ENCODE results near the gene TNFRSF18.

TNFRSF18 gene

DNA sequence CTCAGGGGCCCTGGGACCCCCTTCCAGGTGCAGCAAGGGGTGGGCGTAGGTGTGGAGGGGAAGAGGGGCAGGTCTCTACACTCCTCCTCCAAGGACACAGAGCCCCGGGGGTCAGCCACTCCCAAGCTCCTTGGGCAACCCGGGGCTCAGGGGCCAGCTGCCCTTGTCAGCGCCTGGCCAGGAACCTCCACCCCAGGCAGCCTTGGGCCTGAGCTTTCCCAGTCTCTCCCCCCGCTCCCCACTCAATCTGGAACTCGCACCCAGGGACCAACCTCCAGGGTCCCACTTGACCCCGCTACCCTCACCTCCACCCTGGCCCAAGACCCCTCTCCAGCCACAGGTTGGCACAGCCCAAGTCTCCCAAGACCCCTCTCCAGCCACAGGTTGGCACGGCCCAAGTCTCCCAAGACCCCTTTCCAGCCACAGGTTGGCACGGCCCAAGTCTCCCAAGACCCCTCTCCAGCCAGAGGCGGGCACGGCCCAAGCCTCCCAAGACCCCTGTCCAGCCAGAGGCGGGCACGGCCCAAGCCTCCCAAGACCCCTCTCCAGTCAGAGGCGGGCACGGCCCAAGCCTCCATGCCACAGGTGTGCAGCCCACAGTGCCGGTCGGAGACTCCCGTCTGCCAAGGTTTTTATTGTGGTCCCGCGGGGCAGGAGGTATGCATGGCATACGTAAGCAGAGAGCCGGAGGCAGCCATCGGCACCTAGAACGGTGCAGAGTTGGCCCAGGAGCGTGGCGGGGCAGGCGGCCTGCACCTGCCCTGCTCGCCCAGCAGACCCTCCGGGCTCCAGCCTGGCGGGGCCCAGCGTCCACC, 4.5 kb upstream of the TNFRSF18 start:
- peak; percentile 16 for DNase-seq

- peak; percentile 54 for DNase-seq
Observed at GRCh38 chr1:1208713-1209433, 2.5 kb upstream of the TNFRSF18 start.

DNA sequence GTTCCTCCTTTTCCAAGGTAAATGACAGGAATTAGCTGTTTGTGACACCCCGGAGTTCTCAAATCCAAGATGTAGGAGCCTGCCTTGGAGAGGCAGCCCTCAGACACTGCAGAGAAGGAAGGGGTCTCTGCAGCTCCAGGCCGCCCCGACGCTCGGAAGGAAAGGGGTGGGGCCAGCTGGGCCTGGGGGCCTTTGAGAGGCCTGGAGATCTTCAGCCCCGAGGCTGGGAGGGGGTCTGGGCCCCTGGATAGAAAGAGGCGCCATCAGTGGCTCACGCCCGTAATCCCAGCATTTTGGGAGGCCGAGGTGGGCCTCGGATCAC, 1.1 kb upstream of the TNFRSF18 start:
- DNase-seq = no peak

- DNase-seq = peak; percentile 38
Observed at GRCh38 chr1:1206966-1207531, 657 bp upstream of the TNFRSF18 start.

DNA sequence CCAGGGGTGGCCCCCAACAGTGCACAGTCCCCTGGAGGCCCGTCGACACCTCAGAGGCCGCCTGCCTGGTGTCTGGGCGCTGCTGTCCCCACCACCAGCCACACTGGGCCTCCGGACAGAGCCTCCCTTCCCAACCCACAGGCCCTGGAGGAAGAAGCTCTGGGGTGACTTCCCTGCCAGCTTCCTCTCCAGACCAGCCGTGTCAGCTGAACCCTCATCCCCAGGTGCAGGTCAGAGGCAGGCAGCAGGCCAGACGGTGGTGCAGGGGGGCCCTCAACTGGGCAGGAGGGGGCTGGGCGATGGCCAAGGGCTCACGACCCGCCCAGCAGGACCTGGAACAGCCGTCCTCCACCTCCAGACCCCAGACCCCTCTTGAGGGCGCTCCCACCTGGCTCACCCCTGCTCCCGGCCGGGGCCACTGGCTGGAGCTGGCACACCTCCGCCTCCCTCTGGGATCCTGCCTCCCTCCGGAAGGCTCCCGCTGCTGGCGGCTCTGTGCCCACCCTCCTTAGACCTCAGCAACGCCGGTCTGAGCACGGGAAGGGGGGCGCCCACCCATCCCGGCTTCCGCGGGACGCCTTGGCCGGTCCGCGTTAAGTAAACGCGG, 520 bp downstream of the TNFRSF18 start:
- DNase-seq = peak; percentile 26

- DNase-seq = peak; percentile 24
Observed at GRCh38 chr1:1204998-1205768, 1.2 kb downstream of the TNFRSF18 start.

DNA sequence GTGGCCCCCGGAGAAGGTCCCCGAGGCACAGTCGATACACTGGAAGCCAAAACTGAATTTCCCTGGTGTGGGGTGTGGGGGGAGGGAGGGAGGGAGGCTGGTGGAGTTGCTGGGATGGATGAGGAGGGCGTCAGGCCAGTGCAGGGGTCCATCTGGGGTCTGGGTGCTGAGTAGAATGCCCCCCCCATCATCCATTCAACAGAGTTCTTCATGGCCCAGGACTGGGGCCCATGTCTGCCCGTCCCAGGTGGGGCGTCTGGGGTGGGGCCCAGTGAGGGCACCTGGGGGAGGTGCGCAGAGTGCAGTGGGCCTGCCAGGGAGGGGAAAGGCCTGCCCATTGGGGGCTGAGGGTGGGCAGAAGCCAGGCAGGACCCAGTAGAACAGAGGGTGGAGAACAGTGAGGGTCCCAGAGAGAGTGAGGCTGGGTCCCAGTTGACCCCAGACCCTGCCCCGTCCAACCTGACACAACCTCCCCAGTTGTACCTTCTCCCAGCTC, 1.9 kb downstream of the TNFRSF18 start:
- peak; percentile 15 for DNase-seq

GRCh38 chr1:1203561-1204424, 2.6 kb downstream of the TNFRSF18 start:
- no peak for DNase-seq

DNA sequence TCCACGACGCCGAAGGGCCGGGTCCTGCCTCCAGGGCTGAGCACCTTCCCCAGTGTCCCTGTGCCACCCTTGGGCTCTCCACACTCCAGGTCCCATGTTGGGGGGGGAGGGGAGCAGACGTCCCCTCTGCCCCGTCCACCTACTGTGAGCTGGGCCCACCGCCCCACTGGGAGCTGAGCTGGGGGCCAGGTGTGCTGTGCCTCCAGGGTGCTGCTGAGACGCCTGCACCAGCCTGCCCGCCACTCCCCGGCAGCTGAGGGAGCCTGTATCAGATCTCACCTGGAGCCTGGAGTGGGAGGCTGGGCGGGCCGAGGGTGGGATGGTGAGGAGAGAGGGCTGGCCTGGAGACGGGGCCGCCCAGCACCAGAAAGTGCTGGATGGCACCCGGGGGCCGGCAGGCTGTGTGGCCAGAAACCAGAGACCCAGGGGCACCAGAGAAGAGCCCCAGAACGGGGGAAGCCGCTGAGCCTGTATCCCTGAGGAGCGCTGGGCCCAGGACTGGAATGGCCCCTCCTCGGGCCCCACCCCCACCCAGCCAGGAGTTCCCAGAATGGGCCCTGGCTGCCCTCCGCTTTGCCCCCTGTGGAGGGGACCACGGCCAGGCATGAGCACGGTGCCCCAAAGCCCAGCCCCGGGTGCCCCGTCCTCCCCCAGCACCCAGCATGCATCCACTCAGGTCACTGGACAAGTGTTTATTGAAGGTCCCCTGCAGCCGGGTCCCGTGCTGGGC, 3.4 kb downstream of the TNFRSF18 start:
- no peak for DNase-seq

DNA sequence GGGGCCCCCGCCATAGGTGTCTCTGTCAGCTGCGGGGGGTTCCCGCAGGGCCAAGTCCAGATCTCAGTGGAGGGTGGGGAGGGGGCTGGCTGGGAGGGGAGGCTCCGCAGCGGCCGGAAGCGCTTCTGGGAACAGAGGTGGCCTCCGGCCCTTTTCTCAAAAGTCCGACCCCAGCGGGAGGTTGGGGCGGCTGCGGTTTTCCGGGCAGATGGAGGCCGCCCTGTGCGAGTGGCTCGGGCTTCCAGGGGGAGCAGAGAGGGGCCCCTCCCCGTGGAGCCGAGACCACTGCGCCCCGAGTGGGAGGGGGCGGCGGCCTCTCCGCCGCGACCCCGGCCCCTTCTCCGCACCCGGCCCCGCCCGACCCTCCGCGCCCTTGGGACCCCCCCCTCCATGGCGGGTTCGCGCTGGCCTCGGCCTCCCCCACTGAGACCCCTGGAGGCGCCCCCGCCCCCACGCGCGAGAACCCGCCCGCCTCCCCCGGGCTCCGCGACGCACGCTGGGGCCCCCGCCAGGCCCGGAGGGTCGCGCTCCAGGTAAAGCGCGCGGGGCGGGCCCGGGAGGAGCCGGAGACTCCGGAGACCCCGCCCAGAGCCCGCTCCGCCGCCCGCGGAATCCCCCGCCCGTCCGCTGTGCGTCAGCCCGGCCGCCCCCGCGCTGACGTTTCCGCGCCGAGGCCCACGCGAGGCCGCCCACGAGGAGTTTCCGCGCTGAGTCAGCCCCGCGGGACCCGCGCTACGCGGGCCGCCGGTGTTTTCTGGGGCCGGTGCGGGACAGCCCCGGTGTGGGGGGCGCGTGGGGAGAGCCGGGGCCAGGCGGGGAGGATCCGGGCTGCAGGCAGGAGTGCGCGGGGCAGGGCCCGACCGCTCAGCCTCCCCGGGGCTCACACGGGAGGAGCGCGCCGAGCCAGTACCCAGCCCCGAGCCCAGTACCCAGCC, 5.2 kb downstream of the TNFRSF18 start:
- DNase-seq = peak; percentile 96

DNA sequence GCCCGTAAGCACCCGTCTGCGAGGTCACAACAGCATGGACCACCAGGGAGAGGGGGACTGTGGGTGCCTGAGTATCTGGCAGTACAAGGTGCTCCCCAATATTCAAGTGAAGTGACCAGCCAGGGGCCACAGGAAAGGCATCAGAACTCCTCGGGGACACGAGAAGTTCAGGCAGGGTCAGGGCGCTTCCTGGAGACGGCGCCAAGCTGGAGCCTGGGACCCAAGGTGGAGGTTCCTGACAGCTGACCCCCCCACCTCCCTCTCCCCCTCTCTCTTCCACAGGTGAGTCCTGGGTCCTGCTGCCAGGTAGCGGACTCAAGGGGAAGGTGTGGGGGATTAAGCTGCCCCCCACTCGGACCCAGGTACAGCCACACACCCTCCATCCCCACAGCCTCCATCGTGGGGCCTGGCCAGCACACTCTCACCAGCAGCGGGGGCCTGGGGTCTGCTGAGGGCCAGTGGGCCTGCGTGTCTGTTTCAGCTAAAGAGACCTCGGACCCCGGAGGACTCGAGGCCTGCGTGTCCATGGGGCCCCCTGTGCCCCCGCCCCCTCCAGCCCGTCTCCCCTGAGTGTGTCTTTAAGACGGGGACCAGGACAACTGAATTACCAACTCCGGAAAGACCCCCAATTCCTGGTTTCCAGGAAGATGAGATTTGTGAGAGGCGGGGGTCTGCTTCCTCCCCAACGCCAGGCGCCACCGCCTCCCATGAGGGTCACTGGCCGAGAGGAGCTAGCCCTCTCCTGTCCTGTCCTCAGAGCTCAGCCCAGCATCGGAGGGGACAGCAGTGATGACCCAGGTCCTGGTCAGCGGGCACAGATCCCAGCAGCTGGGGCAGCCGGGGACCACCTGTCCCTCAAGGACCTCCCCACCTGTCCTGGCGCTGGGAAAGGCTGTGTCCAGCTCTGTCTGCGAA, 6.2 kb downstream of the TNFRSF18 start:
- DNase-seq = peak; percentile 21

DNA sequence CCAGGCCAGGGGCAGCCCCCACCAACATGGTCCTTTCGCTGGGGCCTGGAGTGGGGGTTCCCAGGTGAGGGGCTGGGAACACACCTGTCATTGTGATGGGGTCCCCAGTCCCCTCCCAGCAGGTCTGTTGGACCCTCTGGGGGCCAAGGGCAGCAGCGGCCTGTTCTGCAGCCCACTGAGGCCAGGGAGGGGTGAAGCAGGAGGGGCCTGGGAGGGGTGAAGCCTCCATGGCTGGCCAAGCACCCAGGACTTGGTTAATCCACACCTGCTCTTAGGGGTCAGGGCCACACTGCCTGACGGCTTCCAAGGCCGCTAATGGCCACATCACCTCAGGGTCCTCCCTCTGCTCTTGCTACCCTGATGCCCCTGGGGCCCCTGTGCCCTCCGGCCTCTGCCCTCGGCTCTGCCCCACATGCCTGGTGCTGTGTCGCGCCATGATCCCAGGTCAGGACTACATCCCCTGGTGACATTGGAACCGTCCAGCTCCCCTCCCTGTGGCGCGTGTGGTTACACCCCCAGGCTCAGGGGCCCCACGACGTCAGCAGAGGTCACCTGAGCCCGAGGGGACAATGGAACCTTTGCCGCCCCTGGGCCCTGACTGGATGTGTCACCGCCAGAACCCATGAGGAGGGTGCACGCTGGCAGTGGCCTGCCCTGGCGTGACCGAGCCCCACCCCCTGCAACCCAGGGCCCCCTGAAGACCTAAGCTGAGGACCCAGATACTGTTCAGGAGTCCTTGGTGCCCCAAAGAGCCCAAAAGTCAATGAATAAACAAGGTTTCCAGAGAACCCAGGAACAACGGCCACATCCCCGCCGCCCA, 7.0 kb downstream of the TNFRSF18 start:
- peak; percentile 19 for DNase-seq

DNA sequence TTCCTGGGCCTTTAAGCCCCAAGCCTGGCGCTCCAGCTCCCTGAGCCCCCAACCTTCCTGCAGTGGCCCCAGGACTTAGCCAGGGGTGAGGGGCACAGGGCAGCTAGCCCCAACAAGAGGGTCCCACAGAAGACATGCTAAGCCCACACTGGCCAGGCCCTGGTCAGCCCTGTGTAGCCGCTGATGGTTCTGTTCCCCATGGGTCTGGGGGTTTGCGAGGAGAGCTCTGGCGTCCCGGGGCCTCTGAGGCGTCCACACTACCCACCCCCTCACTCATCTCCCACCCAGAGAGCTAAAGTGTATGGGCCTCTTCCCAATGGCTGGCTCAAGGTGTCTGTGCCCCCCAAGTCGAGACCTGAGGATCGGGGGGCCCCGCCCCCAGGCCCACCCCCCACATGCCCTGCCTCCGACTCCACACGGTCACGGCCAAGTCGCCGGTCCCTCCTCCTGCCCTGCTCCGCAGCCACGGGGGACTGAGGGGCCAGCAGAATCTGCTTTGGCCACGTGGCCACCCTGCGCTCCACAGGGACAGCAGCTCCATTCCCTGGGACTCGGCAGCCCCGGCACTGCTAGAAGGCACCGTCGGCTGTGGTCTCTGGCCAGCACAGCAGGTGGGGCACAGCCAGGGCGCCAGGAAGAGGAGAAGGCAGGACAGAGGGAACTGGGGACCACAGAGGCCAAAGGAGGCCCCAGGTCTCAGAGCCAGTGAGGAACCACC, 7.8 kb downstream of the TNFRSF18 start:
- DNase-seq = peak; percentile 15

DNA sequence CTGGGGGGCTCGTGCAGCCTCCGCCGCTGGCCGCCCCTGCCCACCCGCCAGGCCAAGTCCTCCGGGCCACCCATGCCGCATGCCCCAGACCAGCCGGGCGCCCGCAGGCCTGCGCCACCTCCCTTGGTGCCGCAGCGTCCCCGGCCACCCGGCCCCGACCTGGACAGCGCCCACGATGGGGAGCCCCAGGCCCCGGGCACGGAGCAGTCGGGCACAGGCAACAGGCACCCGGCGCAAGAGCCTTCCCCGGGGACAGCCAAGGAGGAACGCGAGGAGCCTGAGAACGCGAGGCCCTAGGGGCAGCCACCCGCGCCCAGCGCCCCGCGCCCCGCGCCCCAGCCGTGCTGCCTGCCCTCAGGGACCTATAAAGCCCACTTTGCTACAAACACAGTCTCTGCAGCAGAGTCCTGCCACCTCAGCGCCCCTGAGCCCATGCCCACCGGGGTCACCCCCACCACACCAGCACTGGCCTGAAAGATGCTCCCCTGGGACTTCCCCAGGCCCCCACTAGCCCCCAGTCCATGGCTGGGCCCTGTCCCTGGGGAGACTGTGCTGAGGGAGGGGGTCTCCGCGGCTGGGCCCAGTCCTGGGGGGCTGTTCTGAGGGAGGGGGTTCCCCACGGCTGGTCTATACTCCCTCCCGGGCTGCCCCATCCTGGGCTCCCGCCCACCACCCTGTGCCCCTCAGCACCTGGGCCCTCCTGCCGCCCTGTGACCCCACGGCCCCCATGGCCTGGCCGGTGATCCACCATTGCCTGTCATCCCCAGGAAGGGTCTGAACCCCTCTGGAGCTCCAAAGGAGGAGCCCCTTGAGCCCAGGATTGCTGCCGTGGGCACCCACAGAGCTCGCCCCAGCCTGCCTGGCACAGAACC, 8.6 kb downstream of the TNFRSF18 start:
- DNase-seq = peak; percentile 15

- DNase-seq = no peak
Observed at GRCh38 chr1:1197188-1197500, 9.2 kb downstream of the TNFRSF18 start.

Measured in activated CD8-positive, alpha-beta memory T cell treated with anti-CD3 and anti-CD28 coated beads, Interleukin-2, amount 50 U/mL, for 4 hours (primary cell).